ENCODE data around the gene RGR.

The RGR gene, protein sequence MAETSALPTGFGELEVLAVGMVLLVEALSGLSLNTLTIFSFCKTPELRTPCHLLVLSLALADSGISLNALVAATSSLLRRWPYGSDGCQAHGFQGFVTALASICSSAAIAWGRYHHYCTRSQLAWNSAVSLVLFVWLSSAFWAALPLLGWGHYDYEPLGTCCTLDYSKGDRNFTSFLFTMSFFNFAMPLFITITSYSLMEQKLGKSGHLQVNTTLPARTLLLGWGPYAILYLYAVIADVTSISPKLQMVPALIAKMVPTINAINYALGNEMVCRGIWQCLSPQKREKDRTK

DNA sequence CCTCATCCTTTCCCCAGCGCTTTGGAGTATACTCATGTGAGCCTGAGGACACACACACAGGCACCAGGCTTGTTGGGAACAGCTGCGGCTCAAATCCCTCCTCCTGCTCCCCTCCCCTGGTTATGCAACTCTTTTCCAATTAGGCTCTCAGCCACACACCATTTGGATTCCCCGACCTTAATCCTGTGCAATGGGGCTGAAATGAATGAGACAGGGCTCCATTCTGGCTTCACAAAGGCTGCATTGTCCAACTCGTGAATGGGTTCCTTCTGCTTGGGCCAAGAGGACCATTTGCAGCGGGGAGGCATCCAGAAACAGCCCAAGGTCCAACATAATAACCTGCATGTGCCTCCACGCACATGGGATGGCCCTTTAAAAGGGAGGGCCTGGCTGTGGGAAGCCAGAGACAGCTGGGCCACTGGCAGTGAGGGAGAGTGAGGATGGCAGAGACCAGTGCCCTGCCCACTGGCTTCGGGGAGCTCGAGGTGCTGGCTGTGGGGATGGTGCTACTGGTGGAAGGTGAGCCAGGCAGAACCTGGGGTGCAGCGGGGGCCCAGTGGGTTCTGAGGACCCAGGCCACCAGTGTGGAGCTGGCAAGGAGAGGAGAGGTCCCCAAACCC, at the start of gene RGR:
TSS of gene RGR (plus strand) at position 403 of the 620 bp plus-strand sequence. CDS start at position 441, 38 bp downstream.
- no peak for DNase-seq (ENCODE audit: extremely low spot score, insufficient read length, low read depth)
- no peak for FAIRE-seq

GRCh38 chr10:84196083-84196482, 48.8 kb upstream of the RGR start:
- FAIRE-seq (no peak), DNase-seq (ENCODE audit: extremely low spot score, insufficient read length, low read depth) (no peak)

GRCh38 chr10:84196941-84197340, 47.9 kb upstream of the RGR start:
- no peak for DNase-seq (ENCODE audit: extremely low spot score, insufficient read length, low read depth)
- FAIRE-seq, result no peak

- DNase-seq (ENCODE audit: extremely low spot score, insufficient read length, low read depth), result no peak
- FAIRE-seq, result no peak
Measured at GRCh38 chr10:84197643-84198042, 47.2 kb upstream of the RGR start.

- no peak for FAIRE-seq
Measured at GRCh38 chr10:84198206-84198915, 46.5 kb upstream of the RGR start.

GRCh38 chr10:84200537-84201243, 44.2 kb upstream of the RGR start:
- DNase-seq (ENCODE audit: extremely low spot score, insufficient read length, low read depth), result no peak

More at GRCh38 chr10:84198206-84198915, 46.5 kb upstream of the RGR start:
- DNase-seq (ENCODE audit: extremely low spot score, insufficient read length, low read depth), result no peak

DNA sequence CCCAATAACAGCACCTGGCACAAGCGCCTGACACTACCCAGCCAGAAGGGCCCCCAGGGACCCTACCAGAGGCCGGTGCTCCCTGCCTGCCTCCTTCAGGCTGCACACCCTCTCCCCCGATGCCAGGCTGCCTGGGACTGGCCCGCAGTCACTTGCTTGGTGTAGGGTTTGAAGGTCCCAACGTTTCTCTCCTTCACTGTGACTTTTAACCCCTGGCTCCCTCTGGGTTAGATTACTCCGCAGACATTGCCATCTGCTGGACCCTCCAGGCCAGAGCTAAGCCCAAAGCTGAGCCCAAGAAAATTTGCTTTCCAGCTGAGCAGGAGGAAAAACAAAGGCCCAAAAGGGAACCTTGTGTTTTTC, 43.6 kb upstream of the RGR start:
- FAIRE-seq, result no peak
- DNase-seq (ENCODE audit: extremely low spot score, insufficient read length, low read depth), result no peak

More at GRCh38 chr10:84200537-84201243, 44.2 kb upstream of the RGR start:
- FAIRE-seq, result no peak

- DNase-seq (ENCODE audit: extremely low spot score, insufficient read length, low read depth) (no peak), FAIRE-seq (no peak)
Measured at GRCh38 chr10:84201682-84202081, 43.2 kb upstream of the RGR start.

GRCh38 chr10:84202349-84202748, 42.5 kb upstream of the RGR start:
- no peak for FAIRE-seq
- no peak for DNase-seq (ENCODE audit: extremely low spot score, insufficient read length, low read depth)

- peak; percentile 46 for DNase-seq (ENCODE audit: extremely low spot score, insufficient read length, low read depth)
Measured at GRCh38 chr10:84204122-84204521, 40.7 kb upstream of the RGR start.

DNA sequence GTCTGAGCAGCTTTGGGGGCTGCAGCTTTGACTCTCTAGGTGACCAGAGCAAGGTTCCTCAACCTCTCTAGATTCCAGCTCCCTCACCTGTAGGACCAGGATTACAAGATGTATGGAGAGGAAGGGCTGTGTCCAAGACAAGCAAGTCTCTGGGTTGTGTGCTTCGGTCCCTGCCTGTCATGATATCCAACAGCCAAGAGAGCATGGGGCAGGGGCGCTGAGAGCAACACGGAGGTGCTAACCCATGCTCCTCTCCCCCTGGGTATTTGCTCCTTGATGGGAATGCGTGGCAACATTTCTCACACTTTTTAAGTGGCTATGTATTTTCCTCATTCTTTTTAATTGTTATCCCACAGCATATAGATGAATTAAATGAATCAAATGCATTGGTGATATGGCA, 40.2 kb upstream of the RGR start:
- DNase-seq (ENCODE audit: extremely low spot score, insufficient read length, low read depth), result no peak
- no peak for FAIRE-seq

More at GRCh38 chr10:84204122-84204521, 40.7 kb upstream of the RGR start:
- FAIRE-seq, result no peak

DNA sequence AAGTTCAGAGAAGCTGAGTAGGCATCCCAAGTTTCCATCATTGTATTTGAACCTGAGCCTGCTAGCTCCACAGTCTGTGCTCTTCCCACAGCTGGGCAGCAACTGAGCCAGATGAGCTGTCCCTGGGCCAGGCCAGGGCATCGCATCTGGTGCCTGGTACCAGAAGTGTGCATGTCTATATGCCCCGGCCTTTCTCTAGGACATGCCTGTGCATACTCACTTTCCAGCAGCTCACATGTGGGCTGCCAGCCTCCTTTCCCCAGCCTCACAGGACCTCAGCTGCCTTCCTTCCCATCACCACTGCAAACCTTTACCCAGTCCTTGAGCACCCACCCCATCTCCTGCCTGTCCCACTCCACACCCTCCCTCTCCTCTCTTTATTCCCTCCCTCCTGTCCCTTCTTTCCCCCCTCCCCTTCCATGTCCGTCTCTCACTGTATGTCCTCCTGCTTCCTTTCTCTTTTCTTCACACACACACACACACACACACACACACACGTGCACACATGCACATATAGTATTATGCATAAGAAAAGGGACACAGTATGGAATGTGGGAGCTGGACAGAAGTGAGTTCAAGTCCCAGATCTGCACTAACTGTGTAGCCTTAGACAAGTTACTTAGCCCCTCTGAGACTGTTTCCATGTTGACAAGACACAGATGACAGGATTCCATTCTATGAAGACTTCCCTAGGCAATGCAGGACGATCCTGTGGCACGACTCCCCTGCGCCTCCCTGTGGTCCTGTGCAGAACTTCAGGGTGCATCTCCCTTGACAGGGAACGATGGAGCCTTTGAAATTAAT, 39.6 kb upstream of the RGR start:
- DNase-seq (ENCODE audit: extremely low spot score, insufficient read length, low read depth), result peak; percentile 53
- FAIRE-seq, result peak; percentile 91

DNA sequence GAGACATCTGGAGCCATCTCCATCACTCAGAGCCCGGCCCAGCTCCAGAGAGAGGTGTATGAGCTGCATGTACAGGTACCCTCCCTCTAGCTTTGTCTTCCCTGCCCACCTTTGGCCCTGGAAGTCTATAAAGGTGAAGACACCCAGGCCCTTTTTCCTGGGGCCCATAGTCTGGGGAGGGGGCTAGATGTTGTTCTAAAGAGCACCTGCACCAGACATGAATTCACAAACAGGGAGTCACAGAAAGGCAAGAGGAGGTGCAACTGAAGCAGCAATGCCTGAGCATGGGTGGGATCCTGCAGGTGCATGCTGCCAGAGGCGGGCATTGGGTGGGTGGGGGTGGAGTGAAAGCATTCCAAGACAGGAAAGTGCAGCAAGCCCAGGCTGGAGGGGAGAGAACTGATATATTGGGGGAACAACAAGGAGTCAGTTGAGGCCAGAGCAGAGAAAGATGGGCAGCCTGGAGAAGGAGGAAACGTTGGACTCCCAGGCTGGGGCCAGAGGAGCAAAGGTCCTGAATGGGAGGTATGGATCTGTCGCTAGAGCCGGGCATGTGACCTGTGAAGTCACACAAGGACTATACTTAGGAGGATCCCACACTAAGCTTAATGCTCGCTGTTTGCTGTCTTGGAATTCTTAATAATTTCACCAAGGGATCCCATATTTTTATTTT, 38.9 kb upstream of the RGR start:
- FAIRE-seq (no peak), DNase-seq (ENCODE audit: extremely low spot score, insufficient read length, low read depth) (no peak)

DNA sequence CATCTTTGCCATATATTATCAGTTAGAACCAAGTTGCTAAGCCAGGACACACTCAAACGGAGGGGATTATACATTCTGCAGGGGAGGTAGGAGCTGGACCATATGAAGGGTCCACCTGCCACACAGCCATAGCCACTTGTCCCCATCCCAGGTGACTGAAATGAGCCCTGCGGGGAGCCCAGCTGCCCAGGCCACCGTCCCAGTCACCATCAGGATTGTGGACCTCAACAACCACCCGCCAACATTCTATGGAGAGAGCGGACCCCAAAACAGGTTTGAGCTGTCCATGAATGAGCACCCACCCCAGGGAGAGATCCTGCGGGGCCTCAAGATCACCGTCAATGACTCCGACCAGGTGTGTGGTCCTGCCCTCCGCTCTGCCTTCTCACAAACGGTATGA, 36.8 kb upstream of the RGR start:
- no peak for FAIRE-seq
- DNase-seq (ENCODE audit: extremely low spot score, insufficient read length, low read depth), result no peak

DNA sequence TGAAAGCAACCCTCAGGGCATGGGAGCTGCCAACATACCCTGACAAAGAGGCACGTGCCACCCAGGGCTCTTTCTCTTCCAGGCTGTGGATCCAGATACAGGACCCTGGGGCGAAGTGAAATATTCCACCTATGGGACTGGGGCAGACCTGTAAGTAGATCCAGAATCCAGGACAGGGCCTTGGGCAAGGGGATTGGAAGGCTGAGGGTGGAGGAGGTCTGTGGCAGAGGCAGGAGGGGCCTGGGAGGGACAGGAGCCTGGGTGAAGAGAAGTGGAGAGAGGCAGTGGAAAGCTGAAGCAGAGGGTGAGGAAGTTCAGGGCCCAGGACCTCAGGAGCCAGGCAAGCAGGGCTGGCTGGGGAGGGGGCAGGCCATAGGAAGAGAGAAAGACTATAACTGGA, 33.3 kb upstream of the RGR start:
- DNase-seq (ENCODE audit: extremely low spot score, insufficient read length, low read depth), result no peak
- no peak for FAIRE-seq

GRCh38 chr10:84212014-84212413, 32.8 kb upstream of the RGR start:
- DNase-seq (ENCODE audit: extremely low spot score, insufficient read length, low read depth), result no peak
- FAIRE-seq, result no peak

DNA sequence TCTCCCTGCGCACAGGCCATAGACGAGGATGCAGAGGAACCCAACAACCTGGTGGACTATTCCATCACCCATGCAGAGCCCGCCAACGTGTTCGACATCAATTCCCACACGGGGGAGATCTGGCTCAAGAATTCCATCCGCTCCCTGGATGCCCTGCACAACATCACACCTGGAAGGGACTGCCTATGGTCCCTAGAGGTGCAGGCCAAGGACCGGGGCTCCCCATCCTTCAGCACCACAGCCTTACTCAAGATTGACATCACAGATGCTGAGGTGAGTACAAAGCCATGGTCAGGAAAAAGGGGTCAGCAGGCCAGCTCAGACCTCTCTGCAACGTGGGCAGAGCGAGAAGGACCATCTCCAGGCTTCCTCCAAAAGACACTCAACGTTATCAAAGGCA, 31.8 kb upstream of the RGR start:
- FAIRE-seq, result no peak
- DNase-seq (ENCODE audit: extremely low spot score, insufficient read length, low read depth), result no peak

GRCh38 chr10:84214046-84214572, 30.7 kb upstream of the RGR start:
- no peak for DNase-seq (ENCODE audit: extremely low spot score, insufficient read length, low read depth)

DNA sequence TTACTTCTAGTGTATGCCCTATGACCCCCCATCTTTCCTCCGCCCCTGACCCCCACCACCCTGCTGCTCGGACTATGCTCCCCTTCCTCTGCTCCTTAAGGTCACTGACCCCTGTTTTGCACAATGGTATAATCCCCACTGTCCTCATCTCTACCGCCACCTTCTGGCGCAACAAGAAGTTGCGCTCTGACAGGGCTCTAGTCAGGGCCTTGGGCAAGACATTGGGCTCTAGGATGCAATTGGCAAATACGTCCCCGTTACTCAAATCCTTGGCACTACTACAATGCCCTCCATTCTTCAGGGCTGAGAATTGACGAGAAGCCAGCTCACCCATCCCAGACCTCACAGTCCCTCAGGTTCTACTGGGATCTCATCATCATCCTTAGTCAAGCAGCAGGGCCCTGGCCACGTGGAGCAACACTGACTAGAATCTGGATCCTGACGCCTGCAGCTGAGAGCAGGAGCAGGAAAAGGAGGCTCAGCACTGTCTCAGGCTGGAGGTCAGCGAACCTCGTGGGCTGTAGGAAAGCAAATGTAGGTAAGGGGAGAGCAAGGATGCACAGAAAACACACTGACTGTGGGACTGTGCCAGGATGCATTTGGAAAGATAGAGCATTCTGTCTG, 30.1 kb upstream of the RGR start:
- FAIRE-seq (peak; percentile 89), DNase-seq (ENCODE audit: extremely low spot score, insufficient read length, low read depth) (no peak)

More at GRCh38 chr10:84214046-84214572, 30.7 kb upstream of the RGR start:
- FAIRE-seq, result no peak

Measured in GM18507 (cell line).